NT2/D1 (cell line): ENCODE measurements around the gene RAPGEF4.

Experiments used
- YY1 ChIP-seq: IDR thresholded peaks from 2 replicates; pipeline ENCODE4 v1.6.1; 2011; ENCODE audit not compliant: insufficient read length, insufficient read depth
- ZNF274 ChIP-seq: IDR thresholded peaks from 2 replicates; pipeline ENCODE4 v1.6.1; 2011; ENCODE audit warnings: mild to moderate bottlenecking, low read depth, low read length

DNA sequence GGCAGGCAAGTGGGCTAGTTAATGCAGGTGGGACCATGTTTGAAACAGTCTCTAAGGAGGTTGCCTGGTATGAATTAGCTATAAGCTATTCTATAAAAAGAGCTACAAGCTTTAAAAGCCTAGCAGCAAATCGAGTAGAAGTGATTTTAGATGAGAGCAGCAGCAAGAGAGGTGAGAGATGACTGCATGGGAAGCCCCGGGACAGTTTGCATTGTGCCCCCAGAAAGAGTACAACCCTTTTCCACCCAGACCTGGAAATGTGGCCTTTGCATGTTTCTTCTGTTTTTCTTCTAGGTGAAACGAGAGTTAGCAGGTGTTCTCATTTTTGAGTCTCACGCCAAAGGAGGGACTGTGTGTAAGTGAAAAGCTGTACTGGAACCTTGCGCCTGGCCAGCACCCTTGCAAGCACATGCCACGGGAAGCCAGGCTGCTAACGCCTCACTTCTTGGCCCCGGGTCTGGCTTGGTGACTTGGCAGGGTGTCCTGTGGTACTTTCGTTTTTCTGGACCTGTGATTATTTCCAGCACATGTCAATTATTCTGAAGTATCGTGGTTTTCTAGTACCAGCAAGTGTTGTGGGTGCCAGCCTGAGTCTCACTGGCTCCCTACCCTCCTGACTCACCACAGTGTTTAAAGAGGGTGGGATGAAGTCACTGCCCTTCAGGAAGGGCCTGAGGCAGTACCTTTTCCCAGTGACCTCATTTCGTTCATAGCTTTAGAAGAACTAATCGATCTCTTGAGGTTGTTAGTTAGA, 249.7 kb downstream of the RAPGEF4 start:
- TF ChIP-seq ZNF274 (no peak), YY1 (no peak)
